ENCODE results near the gene SLC39A11.
"Not testable (repeated sequence)": the region's sequence is repeated elsewhere in the genome, so short reads cannot be mapped to it uniquely, and the experiment has no call there.

SLC39A11 gene

DNA sequence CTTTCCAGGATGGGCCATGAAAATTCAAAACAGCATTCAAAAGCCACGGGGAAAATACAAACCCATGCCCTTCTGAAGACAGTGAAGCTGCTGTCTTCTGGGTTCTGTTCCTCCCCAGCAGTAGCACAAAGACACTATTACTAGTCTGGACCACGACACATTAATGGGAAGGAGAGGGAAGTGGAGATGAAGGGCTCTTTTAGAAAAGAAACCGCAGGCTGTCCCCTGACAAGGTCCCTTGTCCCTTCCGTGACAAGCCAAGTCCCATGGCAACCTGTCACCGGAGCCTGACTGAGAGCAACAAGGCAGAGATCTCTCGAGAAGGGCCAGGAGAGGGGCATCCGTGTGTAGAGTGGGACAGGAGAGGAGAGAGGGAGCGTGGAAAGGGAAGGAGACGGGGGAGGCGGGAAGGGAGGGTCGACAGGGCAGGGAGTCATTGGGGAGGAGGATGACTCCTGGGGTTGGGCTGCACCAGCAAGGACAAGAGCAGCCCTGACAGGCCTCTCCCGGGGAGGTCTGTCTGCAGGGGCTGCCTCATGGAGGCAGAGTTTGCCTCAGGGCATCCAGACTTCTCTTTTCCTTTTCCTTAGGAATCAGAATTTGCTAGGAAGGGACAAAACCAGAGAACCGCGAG is 436.2 kb downstream of the SLC39A11 start:
- DNase-seq (ENCODE audit: low spot score): peak; percentile 28

DNA sequence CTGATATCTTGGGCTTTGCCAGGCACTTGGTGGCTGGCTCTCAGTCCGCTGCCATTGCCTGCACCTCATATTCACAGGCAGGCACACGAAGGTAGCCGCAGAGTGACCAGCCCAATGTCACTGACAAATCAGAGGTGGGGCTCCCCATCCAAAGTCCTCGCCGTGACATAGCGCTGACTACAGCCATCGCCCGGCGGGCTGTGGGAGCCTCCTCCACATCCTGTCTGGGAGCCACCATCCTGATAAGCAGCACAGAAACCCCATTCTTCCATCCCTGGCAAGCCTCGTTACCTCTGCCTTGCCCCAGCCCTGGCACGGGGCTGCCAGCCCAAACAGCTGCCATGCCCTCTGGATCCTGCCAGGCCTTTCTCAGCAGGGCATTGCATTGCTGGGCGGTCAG is 437.8 kb downstream of the SLC39A11 start:
- no peak for DNase-seq (ENCODE audit: low spot score)

DNA sequence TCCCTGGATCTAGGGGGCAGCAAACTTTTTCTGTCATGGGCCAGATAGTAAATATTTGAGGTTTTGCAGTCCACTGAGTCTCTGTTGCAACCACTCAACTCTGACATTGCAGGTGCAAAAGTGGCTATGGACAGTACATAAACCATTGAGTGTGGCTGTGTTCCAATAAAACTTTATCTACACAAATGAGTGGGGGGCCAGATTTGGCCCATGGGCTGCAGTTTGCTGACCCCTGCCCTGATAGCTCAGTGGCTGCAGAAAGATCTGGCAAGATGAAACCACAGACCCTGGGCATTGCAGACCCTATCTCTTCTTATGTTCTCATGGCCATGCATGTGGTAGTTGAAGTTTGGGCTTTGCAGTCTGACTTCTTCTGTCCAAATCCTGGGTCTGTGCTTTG is 440.5 kb downstream of the SLC39A11 start:
- DNase-seq (ENCODE audit: low spot score): no peak

DNA sequence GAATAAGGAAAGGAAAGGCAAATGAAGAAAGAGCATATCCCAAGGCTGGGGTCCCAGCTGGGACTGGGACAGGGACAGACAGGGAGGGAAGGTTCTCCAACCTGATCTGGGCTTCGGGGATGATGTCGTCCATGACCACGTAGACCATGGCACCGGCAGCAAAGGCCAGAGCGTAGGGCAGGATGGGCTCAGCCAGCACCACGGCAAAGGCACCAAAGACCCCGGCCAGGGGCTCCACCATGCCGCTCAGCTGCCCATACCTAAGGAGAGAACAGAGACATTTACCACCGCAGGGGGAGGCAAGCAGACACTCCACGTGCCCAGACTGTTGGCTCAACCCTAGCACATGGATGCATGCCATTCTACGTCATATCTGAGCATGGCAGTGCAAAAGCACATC is 443.8 kb downstream of the SLC39A11 start:
- DNase-seq (ENCODE audit: low spot score): no peak

DNA sequence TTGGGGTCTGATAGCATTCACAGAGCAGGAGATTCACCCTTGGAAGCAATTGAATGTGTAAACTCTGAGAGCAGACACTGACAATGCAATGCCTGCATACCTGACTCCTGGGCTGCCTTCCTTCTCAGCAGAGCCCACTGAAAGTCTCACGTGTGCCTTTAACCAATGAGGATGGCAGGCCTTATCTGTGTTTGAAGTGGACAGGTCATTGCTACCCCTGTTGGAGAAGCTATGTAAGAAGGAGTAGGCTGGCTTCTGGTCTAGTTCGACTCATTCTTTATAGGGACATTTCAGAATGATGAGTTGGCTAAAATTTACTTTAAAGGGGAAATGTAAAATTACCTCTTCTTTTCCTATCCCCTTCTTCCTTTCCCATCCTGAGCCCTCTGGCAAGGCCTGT is 446.3 kb downstream of the SLC39A11 start:
- DNase-seq (ENCODE audit: low spot score): no peak

DNA sequence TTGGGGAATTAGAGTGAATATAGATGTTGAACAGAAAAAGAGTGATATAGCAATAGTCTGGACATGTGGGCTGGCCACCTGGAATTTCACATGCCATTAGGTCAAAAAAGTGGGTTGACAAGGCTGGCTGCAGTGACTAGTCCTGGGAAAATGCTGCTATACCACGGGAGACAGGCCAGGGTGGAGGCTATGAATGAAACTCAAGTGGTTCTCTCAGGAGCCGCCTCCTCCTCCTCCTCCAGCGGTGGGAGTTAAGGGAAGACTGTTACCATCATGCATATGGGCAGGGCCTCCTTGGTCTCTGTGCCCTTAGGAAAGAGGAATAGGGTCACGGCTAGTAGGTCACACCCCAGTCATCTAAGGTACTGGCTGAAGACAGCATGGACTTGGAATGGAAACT is 448.0 kb downstream of the SLC39A11 start:
- DNase-seq (ENCODE audit: low spot score): no peak

DNA sequence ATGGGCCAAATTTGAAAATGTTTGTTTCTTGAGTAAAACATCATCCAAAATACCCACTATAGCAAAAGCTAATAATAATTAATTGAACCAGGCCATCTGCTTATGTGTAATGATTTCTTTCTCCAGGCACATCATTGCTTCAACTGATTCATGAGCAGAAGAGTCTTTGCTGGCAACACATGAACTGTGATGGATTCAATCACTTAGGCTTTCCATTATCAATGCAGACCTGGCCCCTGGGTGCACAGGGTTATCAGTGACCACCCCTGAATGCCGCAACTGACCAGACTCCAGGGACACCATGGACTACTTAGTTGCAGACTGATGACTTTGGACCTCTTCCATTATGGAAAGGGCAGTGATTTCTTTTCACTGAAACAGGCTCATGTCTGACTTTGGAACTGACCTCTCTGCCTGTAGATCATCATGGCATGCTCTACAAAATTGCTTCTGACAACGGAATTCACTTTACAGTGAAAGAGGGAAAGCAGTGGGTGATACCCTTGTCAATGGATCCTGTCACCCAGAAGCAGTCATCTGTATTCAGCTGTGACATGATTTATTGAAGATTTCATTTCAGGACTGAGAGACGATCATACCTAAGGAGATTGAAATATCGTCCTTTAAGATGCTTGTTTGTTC is 448.8 kb downstream of the SLC39A11 start:
- DNase-seq (ENCODE audit: low spot score): no peak

DNA sequence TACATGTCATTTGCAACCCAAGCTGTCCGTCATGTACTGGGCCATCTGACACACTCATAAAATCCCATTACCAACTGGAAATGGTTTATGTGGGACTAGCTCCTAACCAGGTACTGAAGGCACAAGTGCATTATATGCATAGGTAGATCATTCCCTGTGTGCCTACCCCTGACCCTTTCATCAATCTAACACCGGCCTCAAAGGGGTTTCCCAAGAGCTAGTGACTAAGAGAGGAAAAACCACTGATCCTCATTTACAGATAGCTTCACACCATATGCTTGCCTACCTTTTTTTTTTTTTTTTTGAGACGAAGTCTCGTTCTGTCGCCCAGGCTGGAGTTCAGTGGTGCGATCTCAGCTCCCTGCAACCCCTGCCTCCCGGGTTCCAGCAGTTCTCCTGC is 449.8 kb downstream of the SLC39A11 start:
- no peak for DNase-seq (ENCODE audit: low spot score)

DNA sequence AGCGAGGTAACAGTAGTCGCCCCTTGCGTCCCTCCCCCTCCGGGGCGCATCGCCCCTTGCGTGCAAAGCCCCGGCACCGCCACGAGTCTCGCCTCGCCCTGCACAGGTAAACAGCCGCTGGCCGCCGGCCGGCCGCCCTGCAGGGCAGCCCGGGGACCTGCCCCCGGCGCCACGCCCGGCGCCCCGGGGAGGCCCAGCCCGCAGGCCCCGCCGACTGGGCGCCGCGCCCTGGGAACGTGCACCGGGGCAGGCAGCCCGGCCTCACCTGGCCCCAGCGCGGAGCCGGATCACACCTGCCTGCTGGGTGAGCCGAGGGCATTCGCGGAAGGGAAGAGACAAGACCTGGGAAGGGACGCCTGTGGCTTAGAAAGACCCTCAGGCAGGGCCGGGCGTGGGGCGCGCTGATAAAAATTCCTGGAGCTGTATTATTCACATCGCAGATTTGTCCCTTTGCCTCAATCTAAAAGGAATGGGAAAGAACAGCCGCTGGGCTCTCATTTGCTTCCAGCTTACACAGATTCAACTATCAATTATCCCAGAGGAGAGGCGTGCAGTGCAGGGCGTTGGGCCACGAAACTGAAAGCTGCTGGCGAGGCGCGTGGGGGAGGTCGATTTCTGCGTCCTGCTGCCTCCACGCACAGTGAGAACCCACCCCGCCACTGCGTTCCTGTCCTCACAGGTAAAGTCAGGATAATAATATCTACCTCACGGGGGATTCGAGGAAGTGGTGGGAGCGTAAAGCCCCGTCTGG is 451.9 kb downstream of the SLC39A11 start:
- DNase-seq (ENCODE audit: low spot score): no peak

DNA sequence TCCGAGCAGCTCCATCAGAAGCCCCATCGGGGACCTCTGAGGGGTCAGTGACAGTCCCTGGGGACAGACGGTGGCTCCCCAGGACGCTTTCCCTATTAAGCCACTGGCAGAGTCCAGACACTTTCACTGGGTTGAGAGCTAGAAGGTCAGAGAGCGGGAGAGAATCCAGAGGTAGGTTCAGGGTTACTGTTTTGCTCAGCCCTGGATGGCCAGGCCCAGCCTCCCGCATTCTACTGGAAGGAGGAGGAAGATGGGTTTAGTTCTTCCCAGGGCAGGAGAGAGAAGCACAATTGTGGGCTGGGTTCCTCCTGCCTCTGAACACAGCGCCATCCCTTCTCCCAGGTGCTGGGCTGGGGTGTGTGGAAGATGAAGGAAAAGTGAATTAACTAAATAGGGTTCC is 452.8 kb downstream of the SLC39A11 start:
- no peak for DNase-seq (ENCODE audit: low spot score)

DNA sequence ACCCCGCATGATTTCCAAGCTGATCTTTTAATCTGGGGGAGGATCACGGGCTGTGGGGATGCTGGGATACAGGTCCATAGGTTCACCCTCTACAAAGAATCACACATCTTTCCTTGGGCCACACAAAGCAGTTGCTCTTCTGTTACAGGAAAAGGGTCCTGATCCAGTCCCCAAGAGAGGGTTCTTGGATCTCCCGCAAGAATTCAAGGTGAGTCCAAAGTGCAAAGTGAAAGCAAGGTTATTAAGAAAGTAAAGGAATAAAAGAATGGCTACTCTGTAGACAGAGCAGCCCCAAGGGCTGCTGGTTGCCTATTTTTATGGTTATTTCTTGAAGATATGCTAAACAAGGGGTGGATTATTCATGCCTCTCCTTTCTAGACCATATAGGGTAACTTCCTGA is 453.6 kb downstream of the SLC39A11 start:
- not testable (repeated sequence) for DNase-seq (ENCODE audit: low spot score)

DNA sequence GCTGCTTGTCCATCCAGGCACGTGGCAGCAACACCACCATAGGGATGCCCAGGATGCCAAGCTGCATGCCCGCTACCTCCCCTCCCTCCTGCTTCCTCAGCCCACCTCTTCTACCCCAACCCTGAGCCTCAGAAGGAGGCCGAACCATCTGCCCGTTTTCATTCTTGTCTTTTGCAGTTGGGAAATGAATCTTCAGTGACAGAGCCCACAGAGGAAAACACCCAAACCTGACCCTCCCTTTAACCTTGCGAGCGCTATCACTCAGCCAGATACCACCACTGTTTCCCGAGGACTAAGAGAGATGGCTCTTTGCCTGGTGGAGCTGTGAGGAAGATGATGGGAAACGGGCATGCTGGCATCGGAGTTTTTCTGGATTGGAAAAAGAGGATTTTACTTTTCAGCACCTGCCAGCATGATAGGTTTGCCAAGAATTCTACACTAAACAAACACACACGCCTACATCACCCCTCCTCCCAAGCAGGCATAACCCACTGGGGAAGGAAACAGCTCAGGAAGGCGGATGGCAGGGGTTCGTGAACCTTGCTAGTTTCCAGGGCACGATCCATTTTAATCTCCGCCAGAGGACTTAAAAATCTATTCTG is 457.4 kb downstream of the SLC39A11 start:
- DNase-seq (ENCODE audit: low spot score): no peak

DNA sequence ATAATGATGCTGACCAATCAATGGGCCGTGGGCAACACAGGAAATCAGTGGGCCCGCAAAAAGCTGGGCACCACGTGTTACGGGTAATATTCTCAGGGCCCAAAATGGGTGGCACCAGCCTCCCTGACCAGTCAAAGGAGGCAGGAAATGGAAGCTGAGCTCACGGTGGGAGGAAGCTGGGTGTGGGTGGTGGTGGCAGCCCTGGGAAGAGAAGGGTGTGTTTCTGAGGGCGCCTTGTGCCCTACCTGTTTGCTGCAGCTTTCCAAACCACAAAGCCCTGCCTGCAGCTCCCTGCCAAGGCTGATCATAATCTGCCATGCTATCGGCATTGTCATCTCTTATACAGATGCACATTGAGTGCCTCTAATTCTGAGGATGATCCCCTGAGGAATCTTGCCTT is 457.9 kb downstream of the SLC39A11 start:
- DNase-seq (ENCODE audit: low spot score): no peak

DNA sequence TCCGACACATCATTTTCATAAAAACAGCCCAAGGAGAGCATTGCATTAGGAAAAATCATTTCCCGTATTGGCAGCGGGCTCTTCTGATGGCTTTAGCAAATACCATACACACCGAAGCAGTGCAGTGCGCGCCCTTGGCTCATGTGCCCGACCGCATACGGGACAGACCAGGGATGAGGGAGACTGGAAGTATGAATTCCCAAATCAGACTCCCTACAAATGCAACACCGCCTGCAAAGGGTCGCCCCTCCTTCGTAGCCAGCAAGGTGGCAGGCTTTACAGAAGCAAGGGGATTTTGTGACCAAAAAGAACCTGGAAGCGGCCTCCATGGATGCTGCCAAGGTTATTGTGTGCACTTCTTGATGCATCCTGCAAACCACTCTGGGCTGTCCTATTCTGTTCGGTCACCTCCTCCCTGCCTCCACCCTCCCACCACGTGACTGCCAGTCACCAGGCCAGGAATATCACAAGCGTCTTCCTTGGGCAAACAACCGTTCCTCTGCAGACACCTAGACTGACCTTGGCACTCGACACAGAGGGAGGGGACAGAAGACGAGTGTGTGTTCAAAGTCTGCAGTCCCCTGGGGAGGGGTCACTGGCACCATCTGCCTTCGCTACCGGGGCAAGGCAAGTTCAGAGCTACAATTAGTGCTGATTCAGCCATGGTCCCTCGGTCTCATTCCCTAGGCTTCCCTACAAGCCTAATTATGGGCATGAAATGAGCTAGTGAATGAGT is 460.4 kb downstream of the SLC39A11 start:
- no peak for DNase-seq (ENCODE audit: low spot score)

DNA sequence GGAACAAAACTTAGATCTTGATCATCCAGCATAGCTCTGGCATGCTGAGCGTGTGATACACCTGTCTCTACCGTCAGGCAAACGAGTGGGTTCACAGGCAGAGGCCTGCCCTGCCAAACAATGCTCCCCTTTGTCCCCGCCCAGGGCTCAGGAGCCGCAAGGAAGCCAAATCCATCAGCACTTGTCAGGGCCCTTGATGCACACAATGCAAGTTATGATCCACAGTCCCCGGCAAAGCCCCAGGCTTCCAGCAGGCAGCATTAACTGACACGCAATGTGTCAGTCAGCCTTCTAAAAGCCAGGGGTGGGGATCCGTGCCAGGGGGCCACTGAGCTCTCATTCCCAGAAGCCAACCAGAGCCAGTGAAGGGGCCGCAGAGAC is 460.9 kb downstream of the SLC39A11 start:
- DNase-seq (ENCODE audit: low spot score): no peak

DNA sequence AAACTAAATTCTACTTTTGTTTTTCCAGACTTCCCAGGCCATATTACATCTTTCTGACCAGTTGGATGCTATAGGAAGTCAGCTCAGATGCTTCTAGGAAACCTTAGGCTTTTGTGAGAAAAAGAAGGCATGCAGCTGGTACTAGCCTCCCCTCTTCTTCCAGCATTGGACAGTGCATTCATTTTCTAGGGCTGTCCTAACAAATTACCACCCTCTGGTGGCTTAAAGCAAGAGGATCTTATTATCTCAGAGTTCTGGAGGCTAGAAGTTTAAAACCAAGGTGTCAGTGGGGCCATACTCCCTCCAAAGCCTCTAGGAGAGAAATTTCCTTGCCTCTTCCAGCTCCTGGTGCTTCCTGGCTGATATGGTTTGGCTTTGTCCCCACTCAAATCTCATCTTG is 467.8 kb downstream of the SLC39A11 start:
- no peak for DNase-seq (ENCODE audit: low spot score)

DNA sequence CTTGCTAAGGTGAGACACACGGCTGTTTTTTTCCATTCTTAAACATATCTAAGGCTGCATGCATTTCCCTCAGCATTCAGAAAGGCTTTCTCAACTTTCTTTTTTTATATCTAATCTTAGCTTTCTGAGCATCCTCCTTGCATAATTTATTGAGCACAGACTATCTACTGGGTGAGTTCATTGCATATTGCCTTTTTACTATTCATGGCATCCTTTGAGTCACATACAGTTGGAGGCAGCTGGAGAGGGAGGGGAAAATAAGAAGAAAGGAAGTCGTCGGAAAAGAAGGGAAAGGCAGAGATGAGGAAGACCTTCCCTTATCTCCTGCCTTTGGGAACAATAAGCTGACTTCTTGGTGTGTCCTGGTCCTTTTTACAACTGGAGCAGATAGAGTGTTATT is 468.3 kb downstream of the SLC39A11 start:
- no peak for DNase-seq (ENCODE audit: low spot score)

DNA sequence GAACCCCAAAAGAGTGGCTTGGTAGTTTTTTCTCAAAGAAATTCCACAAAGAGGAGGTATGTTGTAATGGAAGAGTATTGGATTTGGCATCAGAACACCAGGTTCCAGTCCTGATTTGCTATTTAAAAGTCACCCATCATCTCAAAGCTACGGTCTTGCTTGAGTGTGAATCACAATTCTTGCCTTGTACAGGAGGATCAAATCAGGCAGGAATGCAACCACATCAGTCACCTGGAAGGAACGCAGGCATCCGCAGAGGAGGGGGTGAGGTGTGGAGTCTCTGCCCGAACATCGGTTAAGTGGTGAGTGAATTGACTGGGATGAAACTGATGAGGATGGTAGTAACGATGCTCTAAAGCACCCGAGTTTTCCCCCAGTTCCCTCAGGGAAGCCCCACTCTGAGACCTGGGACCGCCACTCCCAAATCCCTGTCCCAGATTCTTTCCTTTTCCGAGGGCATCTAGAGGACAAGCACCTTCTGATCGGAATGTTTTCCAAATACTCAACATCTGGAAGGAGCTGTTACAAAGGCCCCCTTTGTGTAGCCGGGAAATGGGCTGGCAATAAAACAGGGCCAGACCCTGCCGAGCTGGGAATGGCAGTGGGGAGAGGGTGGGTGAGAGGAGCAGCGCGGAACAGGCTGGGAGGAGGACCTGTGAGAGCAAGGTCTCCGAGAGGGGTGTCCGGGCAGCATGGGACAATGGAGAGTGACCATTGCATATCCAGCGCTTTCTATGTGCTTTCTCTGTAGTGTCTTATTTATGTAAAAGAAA is 469.6 kb downstream of the SLC39A11 start:
- no peak for DNase-seq (ENCODE audit: low spot score)

DNA sequence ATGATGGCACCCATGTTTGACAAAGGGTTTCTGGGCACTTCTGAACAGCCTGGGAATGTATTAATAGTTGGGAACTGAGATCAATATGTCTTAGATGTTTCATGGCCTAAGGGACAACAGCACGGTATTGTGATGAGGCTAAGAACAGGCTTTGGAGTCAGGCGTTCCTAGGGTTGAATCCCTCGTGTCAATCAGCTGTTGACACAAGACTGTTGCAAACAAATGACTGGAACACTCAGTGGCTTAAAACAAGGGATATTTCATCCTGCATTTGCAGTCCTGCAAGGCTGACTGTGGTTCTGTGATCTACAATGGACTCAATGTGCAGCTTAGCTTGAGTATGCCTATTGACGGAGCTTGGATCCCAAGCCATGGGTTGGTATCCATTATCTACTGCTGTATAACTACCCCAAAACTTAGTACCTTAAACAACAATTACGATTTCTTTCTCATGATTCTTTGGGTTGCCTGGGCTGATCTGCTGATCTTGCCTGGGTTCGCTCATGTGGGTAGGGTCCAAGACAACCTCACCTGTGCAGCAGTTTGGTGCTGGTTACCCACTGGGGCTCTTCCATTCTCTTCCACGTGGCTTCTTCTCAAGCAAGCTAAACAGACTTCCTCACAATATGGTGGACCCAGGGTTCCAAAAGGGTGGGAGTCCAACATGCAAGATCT is 472.4 kb downstream of the SLC39A11 start:
- no peak for DNase-seq (ENCODE audit: low spot score)

DNA sequence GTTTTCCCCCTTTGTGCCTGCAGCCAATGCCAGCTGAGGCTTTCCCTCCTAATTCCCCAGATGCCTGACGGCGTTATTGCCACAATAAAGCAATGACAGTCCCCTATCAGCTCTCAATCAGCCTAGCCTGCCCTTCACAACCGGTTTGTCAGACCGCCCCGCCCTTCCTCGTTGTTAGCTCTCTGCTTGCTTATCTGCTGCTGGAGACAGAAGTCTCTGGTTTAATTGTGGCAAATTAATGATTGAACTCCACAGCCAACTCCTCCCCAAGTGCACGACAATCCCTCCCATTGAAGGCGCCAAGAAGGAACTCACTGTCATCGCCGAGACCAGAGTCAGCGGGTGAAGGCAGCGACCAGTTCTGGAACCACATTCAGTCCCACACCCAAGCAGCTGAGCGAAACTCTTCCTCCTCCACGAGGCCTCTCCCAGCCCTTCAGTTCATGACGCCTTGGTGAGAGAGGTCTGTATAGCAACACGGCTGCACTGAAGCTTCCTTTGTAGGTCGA is 474.4 kb downstream of the SLC39A11 start:
- no peak for DNase-seq (ENCODE audit: low spot score)

DNA sequence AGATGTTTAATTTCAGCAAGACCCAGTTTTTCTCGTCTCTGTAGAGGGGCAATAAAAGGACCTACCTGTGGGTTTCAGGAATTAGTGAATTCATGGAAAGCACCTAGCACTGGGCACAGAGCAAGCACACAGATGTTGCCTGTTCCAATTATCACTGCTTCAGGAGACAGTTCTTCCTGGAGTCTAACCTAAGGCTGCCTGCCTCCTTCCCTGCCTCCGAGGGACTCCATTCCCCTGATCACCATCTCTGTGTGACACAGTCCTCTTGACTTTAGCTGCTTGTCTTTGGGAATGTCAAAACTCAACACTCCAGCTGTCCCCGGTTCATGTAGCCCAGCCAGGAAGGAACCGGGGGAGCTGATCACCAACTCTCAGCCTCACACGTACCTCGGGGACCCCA is 474.9 kb downstream of the SLC39A11 start:
- no peak for DNase-seq (ENCODE audit: low spot score)
